Upper lobe of left lung (tissue), 6 donors: Measurements from ENCODE around the gene EIF1. TPM values are rescaled to one million over a fixed set of nuclear protein-coding genes. Genes with fewer than 3 reads are reported as not detected.
"Not testable (repeated sequence)": the region's sequence is repeated elsewhere in the genome, so short reads cannot be mapped to it uniquely, and the experiment has no call there.

Experiments
- ATAC-seq, 2 donors: fragments of 200-7000 bp; cut with Tn5 transposase; one replicate each; pipeline ENCODE4 v1.9.1; 2022; ENCODE audit warnings: mild to moderate bottlenecking in 2 of 2, moderate library complexity in 2 of 2; ENCODE audit not compliant: low FRiP score in 2 of 2
- DNase-seq, 2 donors: peaks; one replicate each; pipeline ENCODE4 v3.0.0-alpha.2; 2019 to 2020
- H3K27ac ChIP-seq, 4 donors: fragments of 200-600 bp; sonication (generic); one replicate each; pipeline ENCODE4 v1.5.1; 2016 to 2019
- H3K27me3 ChIP-seq, 4 donors: fragments of 200-600 bp; sonication (generic); one replicate each; pipeline ENCODE4 v1.5.1; 2017 to 2019
- H3K36me3 ChIP-seq, 4 donors: fragments of 200-600 bp; sonication (generic); one replicate each; pipeline ENCODE4 v1.5.1; 2016 to 2019
- H3K4me1 ChIP-seq, 4 donors: fragments of 200-600 bp; sonication (generic); one replicate each; pipeline ENCODE4 v1.5.1; 2018 to 2019
- H3K4me3 ChIP-seq, 4 donors: fragments of 200-600 bp; sonication (generic); one replicate each; pipeline ENCODE4 v1.5.1; 2017 to 2019; ENCODE audit warnings: mild to moderate bottlenecking in 2 of 4, moderate library complexity in 1 of 4
- H3K9me3 ChIP-seq, 4 donors: fragments of 200-600 bp; sonication (generic); one replicate each; pipeline ENCODE4 v1.5.1; 2018 to 2019
- EP300 ChIP-seq, 4 donors: sonication (generic); formaldehyde crosslinking; IDR thresholded peaks; one replicate each; pipeline ENCODE4 v1.5.1; 2017; ENCODE audit warnings: antibody characterized with exemption in 4 of 4, control low read depth in 2 of 4
- POLR2A ChIP-seq, 4 donors: fragments of 450-650 bp; IDR thresholded peaks; one replicate each; pipeline ENCODE4 v1.5.1; 2016 to 2017; ENCODE audit warnings: antibody characterized with exemption in 4 of 4, mild to moderate bottlenecking in 2 of 4
- POLR2AphosphoS5 ChIP-seq, 2 donors: sonication (generic); formaldehyde crosslinking; IDR thresholded peaks; one replicate each; pipeline ENCODE4 v1.5.1; 2017; ENCODE audit warnings: antibody characterized with exemption in 2 of 2
- WGBS, 2 donors: methylation state at CpG; one replicate each; pipeline ENCODE4 v1.1.5; 2017 to 2018; 5-methylcytosine and 5-hydroxymethylcytosine counted together
- total RNA-seq, 6 donors: library from RNA; depleted of rRNA in 4 of 6; stranded (reverse); fragments of >200 nt in 4 of 6; gene quantifications; one replicate each; pipeline versions ENCODE4 v1.1.0 to v1.2.1, GENCODE V29; 2016 to 2021
- TF ChIP-seq, protein P1 (sequence below), 6 experiments: fragments of 450-650 bp in 4 of 6; fragments of 200-600 bp in 2 of 6; sonication (generic) in 2 of 6; IDR thresholded peaks; one replicate each; pipeline ENCODE4 v1.5.1; 2016 to 2019; ENCODE audit warnings: antibody characterized with exemption in 6 of 6
- donor health status: DM: no; HTN: no; CAD: no; lungs with moderate emphysema.
- donor health status: DM: no; HTN: yes; CAD: no; lungs with severe emphysema.

The EIF1 gene
- total RNA-seq, result 100 to 1,000 TPM; 109 to 998 (median 405) TPM

DNA sequence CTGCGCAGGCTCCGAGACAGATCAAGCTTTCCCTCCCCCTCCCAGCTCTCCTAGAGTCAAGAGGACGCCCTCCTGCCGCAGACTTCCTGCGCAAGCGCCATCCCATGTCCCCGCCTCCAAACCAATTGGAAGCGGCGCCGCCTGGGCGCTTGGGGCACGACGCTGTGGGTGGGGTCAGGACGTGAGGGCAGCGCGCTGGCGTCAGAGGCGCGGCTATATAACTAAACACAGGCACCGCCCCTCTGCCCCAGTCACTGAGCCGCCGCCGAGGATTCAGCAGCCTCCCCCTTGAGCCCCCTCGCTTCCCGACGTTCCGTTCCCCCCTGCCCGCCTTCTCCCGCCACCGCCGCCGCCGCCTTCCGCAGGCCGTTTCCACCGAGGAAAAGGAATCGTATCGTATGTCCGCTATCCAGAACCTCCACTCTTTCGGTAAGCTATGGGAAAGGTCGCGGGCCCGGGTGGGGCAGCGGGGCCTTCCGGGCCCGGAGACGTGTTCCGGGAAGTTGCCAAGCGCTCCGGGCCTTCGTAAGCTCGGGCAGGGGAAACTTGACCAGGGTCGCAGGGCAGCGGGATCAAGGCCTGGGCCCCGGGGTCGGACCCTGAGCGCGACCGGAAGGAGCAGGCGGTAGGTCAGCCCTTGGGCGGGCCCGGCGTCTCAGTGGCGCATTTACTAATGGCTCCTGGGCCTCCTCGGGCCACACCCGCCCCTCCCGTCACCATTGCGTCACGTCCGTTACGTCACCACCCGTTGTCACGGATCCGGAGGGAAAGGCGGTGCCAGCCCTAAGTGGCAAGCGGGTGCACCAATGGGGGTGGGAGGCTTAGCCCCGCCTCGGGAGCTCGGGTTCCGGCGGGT is at the start of gene EIF1:
TSS of gene EIF1 (plus strand) at position 245 of the 856 bp plus-strand sequence. CDS start at position 399, 154 bp downstream.
- peak; percentile 95 to 97 for ATAC-seq
- peaks cover 35 to 45% (median 44%) of the 10 kb centered on the region in 4 donors for H3K36me3 ChIP-seq
- no peaks in the 10 kb centered on the region for H3K9me3 ChIP-seq
- DNase-seq, result peak; percentile 98 to 99
- peaks cover 30 to 38% (median 33%) of the 10 kb centered on the region in 4 donors for H3K4me1 ChIP-seq
- peak; percentile 98 to 100 (median 100) for TF ChIP-seq POLR2A (IDR thresholded peaks at IDR 0.05)
- TF ChIP-seq, protein P1, sequence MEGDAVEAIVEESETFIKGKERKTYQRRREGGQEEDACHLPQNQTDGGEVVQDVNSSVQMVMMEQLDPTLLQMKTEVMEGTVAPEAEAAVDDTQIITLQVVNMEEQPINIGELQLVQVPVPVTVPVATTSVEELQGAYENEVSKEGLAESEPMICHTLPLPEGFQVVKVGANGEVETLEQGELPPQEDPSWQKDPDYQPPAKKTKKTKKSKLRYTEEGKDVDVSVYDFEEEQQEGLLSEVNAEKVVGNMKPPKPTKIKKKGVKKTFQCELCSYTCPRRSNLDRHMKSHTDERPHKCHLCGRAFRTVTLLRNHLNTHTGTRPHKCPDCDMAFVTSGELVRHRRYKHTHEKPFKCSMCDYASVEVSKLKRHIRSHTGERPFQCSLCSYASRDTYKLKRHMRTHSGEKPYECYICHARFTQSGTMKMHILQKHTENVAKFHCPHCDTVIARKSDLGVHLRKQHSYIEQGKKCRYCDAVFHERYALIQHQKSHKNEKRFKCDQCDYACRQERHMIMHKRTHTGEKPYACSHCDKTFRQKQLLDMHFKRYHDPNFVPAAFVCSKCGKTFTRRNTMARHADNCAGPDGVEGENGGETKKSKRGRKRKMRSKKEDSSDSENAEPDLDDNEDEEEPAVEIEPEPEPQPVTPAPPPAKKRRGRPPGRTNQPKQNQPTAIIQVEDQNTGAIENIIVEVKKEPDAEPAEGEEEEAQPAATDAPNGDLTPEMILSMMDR (IDR thresholded peaks at IDR 0.05), result no peak
- TF ChIP-seq EP300 (IDR thresholded peaks at IDR 0.05), result peak in 3 of 4 donors; percentile 40 to 95 (median 90)
- TF ChIP-seq POLR2AphosphoS5 (IDR thresholded peaks at IDR 0.05), result peak; percentile 99 to 100
- peak within 1 kb of the TSS; percentile 60 to 90 (median 74) for H3K4me3 ChIP-seq
- peak within 1 kb of the TSS; percentile 100 for H3K27ac ChIP-seq
- 0% methylated on average over 22 to 74 of the region's 81 CpGs for WGBS, 2 donors
- H3K27me3 ChIP-seq, result no peaks in the 10 kb centered on the region

GRCh38 chr17:41638941-41639340 is 49.7 kb upstream of the EIF1 start:
- ATAC-seq, result no peak
- 60 to 85% methylated on average over 6 of the region's 6 CpGs for WGBS, 2 donors

DNA sequence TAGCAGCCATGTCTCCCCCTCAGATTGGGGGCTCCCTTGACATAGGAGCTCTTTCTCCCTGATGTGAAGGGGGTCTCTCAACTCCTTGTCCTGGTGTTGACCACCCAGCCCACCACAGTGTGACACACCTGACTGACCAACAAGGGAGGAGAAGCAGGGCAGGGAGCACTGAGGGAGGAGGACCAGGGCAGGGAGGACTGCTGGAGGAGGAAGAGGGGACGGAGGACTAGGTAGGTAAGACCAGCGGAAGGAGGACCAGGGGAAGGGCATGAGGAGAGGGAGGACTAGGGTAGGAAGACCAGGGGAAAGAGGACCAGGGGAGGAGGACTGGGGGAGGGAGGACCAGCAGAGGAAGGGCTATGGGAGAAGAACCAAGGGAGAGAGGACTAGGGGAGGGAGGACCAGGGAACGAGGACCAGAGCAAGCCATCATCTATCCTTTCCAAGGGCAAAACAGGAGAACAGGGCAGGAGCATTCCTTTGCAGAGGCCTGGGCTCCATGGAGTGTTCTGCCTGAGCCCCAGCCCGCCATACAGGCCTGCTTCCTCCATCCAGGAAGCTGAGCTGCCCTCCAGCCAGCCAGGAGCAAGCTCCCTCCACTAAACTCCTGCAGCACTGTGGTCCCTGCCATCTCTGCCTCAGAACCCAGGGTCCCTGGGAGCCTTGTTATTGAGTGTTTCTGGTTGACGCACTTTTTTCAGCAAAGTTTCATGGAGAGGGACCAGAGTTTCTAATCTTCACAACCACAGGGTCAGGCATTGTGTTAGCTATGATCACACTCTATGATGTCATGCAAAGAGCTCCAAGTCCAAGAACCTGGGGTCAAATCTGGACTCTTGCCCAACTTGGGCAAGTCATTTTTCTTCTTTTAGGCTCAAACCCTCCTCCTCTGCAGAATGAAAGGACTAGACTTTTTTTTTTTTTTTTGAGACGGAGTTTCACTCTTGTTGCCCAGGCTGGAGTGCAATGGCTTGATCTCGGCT is 48.9 kb upstream of the EIF1 start:
- ATAC-seq, result no peak
- no peaks in the 10 kb centered on the region for H3K9me3 ChIP-seq
- WGBS, 2 donors, result 87 to 88% methylated on average over 7 of the region's 7 CpGs
- H3K36me3 ChIP-seq, result no peaks in the 10 kb centered on the region
- TF ChIP-seq, protein P1 (IDR thresholded peaks at IDR 0.05), result no peak
- TF ChIP-seq POLR2A (IDR thresholded peaks at IDR 0.05) (no peak), POLR2AphosphoS5 (IDR thresholded peaks at IDR 0.05) (no peak), EP300 (IDR thresholded peaks at IDR 0.05) (no peak)
- no peak for DNase-seq
- no peak overlapping the region for H3K4me3 ChIP-seq
- H3K27ac ChIP-seq, result no peak overlapping the region
- no peaks in the 10 kb centered on the region for H3K27me3 ChIP-seq
- H3K4me1 ChIP-seq, result peaks cover 0 to 8% (median 5%) of the 10 kb centered on the region in 4 donors

More at GRCh38 chr17:41638941-41639340, 49.7 kb upstream of the EIF1 start:
- no peaks in the 10 kb centered on the region for H3K9me3 ChIP-seq
- peaks cover 0 to 8% (median 5%) of the 10 kb centered on the region in 4 donors for H3K4me1 ChIP-seq
- H3K27me3 ChIP-seq, result no peaks in the 10 kb centered on the region
- H3K4me3 ChIP-seq, result no peak overlapping the region
- H3K27ac ChIP-seq, result no peak overlapping the region
- H3K36me3 ChIP-seq, result no peaks in the 10 kb centered on the region
- DNase-seq, result no peak
- no peak for TF ChIP-seq POLR2AphosphoS5 (IDR thresholded peaks at IDR 0.05)
- no peak for TF ChIP-seq EP300 (IDR thresholded peaks at IDR 0.05)
- TF ChIP-seq, protein P1 (IDR thresholded peaks at IDR 0.05), result no peak
- TF ChIP-seq POLR2A (IDR thresholded peaks at IDR 0.05), result no peak

GRCh38 chr17:41640596-41640995 is 48.1 kb upstream of the EIF1 start:
- not testable (repeated sequence) for H3K36me3 ChIP-seq, H3K27me3 ChIP-seq, H3K4me1 ChIP-seq, H3K4me3 ChIP-seq, H3K9me3 ChIP-seq, H3K27ac ChIP-seq, ATAC-seq, DNase-seq
- 92 to 97% methylated on average over 5 of the region's 5 CpGs for WGBS, 2 donors
